T-helper 1 cell treated with Interleukin-12 subunit alpha and Interleukin-12 subunit beta and Interleukin-4 antibody, amounts not matched to agents 30 μg/mL and 1 μg/mL, for 36 hours (primary cell): ENCODE data around the gene ITGA2B.
"Not testable (repeated sequence)": the region's sequence is repeated elsewhere in the genome, so short reads cannot be mapped to it uniquely, and the experiment has no call there.

ENCODE experiments used
- H3K27ac Mint-ChIP-seq: one replicate; pipeline ENCODE4 v1.8.0; 2021; ENCODE audit warnings: mild to moderate bottlenecking, mixed read lengths
- H3K27me3 Mint-ChIP-seq: one replicate; pipeline ENCODE4 v1.8.0; 2021; ENCODE audit warnings: low read depth, mixed read lengths
- H3K36me3 Mint-ChIP-seq: one replicate; pipeline ENCODE4 v1.8.0; 2021; ENCODE audit warnings: low read depth, mixed read lengths
- H3K4me1 Mint-ChIP-seq: one replicate; pipeline ENCODE4 v1.8.0; 2021; ENCODE audit warnings: low read depth, mixed read lengths
- H3K4me3 Mint-ChIP-seq: one replicate; pipeline ENCODE4 v1.8.0; 2021; ENCODE audit warnings: mild to moderate bottlenecking, moderate library complexity, mixed read lengths
- H3K9me3 Mint-ChIP-seq: one replicate; pipeline ENCODE4 v1.8.0; 2021; ENCODE audit warnings: mixed read lengths

The ITGA2B gene

GRCh38 chr17:44367231-44367979 lies 22.0 kb downstream of the ITGA2B start:
- H3K9me3 Mint-ChIP-seq, result no peaks in the 10 kb centered on the region
- H3K4me3 Mint-ChIP-seq, result no peak overlapping the region
- H3K4me1 Mint-ChIP-seq, result peaks cover 6% of the 10 kb centered on the region
- H3K36me3 Mint-ChIP-seq, result no peaks in the 10 kb centered on the region
- no peak overlapping the region for H3K27ac Mint-ChIP-seq
- peaks cover 54% of the 10 kb centered on the region for H3K27me3 Mint-ChIP-seq

DNA sequence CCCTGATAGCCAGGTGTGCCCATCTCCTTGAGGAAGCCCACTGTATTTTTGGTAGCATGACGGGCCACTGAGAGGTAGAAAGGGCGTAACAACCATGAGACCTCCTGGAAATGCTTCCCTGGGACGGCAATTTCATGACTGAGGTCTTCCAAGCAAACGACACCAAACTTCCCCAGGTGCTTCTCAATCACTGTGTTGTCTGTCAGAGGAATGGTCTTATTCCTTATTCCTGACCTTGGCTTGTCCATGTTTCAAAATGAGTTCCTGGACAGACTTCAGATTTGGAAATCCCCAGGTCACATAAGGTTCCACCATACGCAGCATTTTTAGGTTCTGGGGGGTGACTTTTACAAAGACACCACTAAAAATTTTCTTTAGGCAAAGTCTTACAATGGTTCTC lies 24.4 kb downstream of the ITGA2B start:
- not testable (repeated sequence) for H3K9me3 Mint-ChIP-seq, H3K4me3 Mint-ChIP-seq, H3K27ac Mint-ChIP-seq, H3K36me3 Mint-ChIP-seq, H3K4me1 Mint-ChIP-seq
- H3K27me3 Mint-ChIP-seq, result peaks cover 64% of the 10 kb centered on the region

GRCh38 chr17:44363613-44364159 lies 25.8 kb downstream of the ITGA2B start, which contains the start of gene FAM171A2:
FAM171A2 (minus strand) TSS chr17:44363853; CDS start chr17:44363714, 139 bp downstream.
- H3K36me3 Mint-ChIP-seq, result no peaks in the 10 kb centered on the region
- peak within 1 kb of the TSS; percentile 74 for H3K4me3 Mint-ChIP-seq
- no peaks in the 10 kb centered on the region for H3K4me1 Mint-ChIP-seq
- H3K27me3 Mint-ChIP-seq, result peaks cover 65% of the 10 kb centered on the region
- no peaks in the 10 kb centered on the region for H3K9me3 Mint-ChIP-seq
- H3K27ac Mint-ChIP-seq, result no peak within 1 kb of the TSS

GRCh38 chr17:44362949-44363612 lies 26.4 kb downstream of the ITGA2B start:
- Mint-ChIP-seq H3K9me3 (no peaks in the 10 kb centered on the region), H3K36me3 (no peaks in the 10 kb centered on the region), H3K4me3 (peak overlapping the region; percentile 74), H3K27ac (no peak overlapping the region), H3K4me1 (no peaks in the 10 kb centered on the region), H3K27me3 (peaks cover 65% of the 10 kb centered on the region)

DNA sequence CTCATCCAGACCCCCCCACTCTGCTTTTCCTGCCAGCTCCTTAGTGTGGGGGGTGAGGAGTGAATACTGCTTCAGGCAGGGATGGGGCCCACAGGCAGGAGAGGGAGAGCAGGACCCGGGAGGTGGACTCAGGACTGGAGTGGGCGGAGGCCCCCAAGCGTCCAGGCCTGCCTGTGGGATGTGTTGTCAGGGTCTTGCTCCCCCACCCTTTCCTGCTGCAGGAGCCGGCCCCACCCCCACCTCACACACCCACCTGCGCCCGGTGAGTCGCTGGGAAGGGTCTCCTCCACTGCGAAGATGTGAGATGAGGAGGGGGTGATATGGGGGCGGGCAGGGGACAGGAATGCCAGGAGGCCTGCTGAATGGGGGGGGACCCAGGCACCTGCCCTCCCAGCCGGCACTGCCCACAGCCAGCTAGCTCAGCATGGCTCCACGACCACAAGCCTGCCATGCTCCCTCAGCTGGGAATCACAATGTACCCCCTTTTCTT lies 26.9 kb downstream of the ITGA2B start:
- H3K4me3 Mint-ChIP-seq, result no peak overlapping the region

GRCh38 chr17:44361292-44362260 lies 27.9 kb downstream of the ITGA2B start:
- Mint-ChIP-seq H3K27ac (no peak overlapping the region), H3K27me3 (peaks cover 51% of the 10 kb centered on the region)

More for the DNA sequence above, 26.9 kb downstream of the ITGA2B start:
- no peaks in the 10 kb centered on the region for H3K9me3 Mint-ChIP-seq
- H3K36me3 Mint-ChIP-seq, result no peaks in the 10 kb centered on the region
- H3K27ac Mint-ChIP-seq, result no peak overlapping the region
- H3K27me3 Mint-ChIP-seq, result peaks cover 60% of the 10 kb centered on the region
- H3K4me1 Mint-ChIP-seq, result no peaks in the 10 kb centered on the region

GRCh38 chr17:44360826-44361225 lies 28.6 kb downstream of the ITGA2B start:
- Mint-ChIP-seq H3K4me3 (no peak overlapping the region), H3K9me3 (no peaks in the 10 kb centered on the region), H3K27me3 (peaks cover 44% of the 10 kb centered on the region), H3K4me1 (no peaks in the 10 kb centered on the region), H3K27ac (no peak overlapping the region), H3K36me3 (no peaks in the 10 kb centered on the region)

More at GRCh38 chr17:44361292-44362260, 27.9 kb downstream of the ITGA2B start:
- no peak overlapping the region for H3K4me3 Mint-ChIP-seq
- H3K4me1 Mint-ChIP-seq, result no peaks in the 10 kb centered on the region
- H3K9me3 Mint-ChIP-seq, result no peaks in the 10 kb centered on the region
- no peaks in the 10 kb centered on the region for H3K36me3 Mint-ChIP-seq

DNA sequence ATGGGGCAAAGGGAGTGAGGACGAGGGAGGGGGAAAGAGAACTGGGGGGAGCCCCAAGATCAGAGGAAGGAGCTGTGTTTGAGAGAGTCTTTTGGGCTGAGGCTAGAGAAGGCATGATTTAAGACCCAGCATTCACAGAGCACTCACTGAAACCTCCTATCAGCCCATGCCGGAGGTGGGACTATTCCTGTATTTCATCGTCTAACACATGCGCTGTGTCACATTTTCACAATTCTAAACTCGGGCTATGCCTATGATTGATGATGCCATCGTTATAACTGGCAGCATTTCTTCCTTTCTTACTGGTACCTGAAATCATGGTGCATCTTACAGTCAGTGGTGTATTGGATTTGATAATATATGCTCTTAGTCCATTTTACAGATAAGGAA lies 29.3 kb downstream of the ITGA2B start:
- Mint-ChIP-seq H3K4me1 (no peaks in the 10 kb centered on the region), H3K27ac (no peak overlapping the region), H3K27me3 (peaks cover 44% of the 10 kb centered on the region), H3K4me3 (no peak overlapping the region), H3K9me3 (no peaks in the 10 kb centered on the region), H3K36me3 (no peaks in the 10 kb centered on the region)

DNA sequence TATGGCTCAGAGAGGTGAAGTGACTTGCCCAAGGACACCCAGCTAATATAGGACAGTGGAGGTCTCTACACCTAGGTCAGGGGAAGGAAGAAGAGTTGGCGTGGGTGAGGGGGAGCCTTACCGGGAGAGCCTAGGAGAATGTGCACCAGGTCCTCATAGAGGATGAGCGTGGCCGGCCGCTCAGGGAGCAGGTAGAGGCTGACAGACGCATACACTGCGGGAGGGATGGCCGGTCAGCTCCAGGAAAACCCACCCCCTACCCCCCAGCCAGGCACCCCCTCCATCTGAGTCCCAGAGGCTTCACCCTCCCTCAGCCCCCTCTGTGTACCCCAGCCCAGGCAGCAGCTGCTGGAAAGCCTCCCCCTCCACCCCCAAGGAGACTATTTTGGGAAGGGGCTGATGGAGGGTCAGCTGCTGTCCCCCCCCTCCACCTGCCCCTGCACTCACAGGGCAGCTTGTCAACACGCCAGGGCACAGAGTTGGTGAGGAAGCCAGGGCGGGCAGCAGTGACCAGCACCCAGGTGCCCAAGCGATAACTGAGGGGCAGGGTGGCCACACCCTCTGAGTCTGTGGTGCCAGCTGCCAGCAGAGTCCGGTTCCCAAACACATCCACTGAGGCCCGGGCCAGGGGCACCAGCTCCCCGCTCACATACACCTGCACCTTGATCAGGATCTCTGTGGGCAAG lies 29.8 kb downstream of the ITGA2B start:
- Mint-ChIP-seq H3K36me3 (no peaks in the 10 kb centered on the region), H3K27ac (no peak overlapping the region), H3K4me3 (no peak overlapping the region), H3K9me3 (no peaks in the 10 kb centered on the region), H3K27me3 (peaks cover 40% of the 10 kb centered on the region), H3K4me1 (no peaks in the 10 kb centered on the region)

DNA sequence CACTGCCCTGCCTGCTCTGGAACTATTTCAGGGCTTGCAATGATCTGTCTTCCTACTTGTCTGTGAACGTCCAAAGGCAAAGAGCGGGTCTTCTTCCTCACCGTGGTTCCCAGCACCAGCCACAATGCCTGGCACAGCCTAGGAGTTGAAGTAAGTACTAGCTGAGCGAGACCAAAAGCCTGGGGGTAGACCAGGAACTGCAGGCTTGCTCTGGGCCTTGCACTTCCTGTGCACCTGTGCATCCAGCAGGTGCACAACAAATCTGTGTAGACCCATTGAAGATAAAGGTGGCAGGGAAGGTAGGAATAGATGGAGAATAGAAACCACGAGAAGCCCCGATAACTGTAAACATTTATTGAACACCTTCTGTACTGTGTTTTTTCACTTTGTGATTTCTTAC lies 30.4 kb downstream of the ITGA2B start:
- Mint-ChIP-seq H3K27ac (no peak overlapping the region), H3K4me1 (no peaks in the 10 kb centered on the region), H3K9me3 (no peaks in the 10 kb centered on the region), H3K27me3 (peaks cover 35% of the 10 kb centered on the region), H3K4me3 (no peak overlapping the region), H3K36me3 (no peaks in the 10 kb centered on the region)

GRCh38 chr17:44358066-44358465 lies 31.4 kb downstream of the ITGA2B start:
- Mint-ChIP-seq H3K4me3 (no peak overlapping the region), H3K9me3 (no peaks in the 10 kb centered on the region), H3K36me3 (peaks cover under 1% of the 10 kb centered on the region), H3K27me3 (peaks cover 33% of the 10 kb centered on the region), H3K4me1 (no peaks in the 10 kb centered on the region), H3K27ac (no peak overlapping the region)

DNA sequence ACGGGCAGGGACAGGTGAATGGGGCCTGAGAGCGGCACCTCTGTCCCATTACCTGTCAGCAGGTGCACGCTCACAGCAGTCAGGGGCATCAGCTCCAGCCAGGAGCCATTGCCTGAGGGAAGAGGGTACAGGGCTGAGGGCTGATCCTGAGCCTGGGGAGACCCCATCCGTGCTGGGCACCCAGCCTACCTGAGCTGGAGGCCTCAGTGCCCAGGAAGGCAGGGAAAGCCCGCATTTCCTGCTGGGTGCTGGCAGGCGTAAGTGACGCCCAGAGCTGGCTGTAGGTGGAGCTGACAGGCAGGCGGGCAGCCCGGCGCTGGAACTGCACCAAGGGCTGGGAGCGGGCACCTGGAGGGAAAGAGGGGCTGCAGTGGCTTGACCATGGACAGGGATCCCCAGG lies 33.2 kb downstream of the ITGA2B start:
- H3K27me3 Mint-ChIP-seq, result peaks cover 31% of the 10 kb centered on the region
- H3K36me3 Mint-ChIP-seq, result peaks cover 3% of the 10 kb centered on the region
- no peak overlapping the region for H3K27ac Mint-ChIP-seq
- no peaks in the 10 kb centered on the region for H3K9me3 Mint-ChIP-seq
- no peaks in the 10 kb centered on the region for H3K4me1 Mint-ChIP-seq
- no peak overlapping the region for H3K4me3 Mint-ChIP-seq

GRCh38 chr17:44355642-44356099 lies 33.8 kb downstream of the ITGA2B start:
- Mint-ChIP-seq H3K27ac (no peak overlapping the region), H3K4me1 (no peaks in the 10 kb centered on the region), H3K9me3 (no peaks in the 10 kb centered on the region), H3K4me3 (no peak overlapping the region), H3K36me3 (peaks cover 3% of the 10 kb centered on the region), H3K27me3 (peaks cover 27% of the 10 kb centered on the region)
